Esophagus muscularis mucosa (tissue), 4 donors: Measurements from ENCODE around the gene GPR157. TPM values are rescaled to one million over a fixed set of nuclear protein-coding genes. Genes with fewer than 3 reads are reported as not detected.

Experiments
- DNase-seq: peaks from one replicate; pipeline ENCODE4 v3.0.0-alpha.2; 2017; ENCODE audit errors: extremely low spot score
- H3K27ac ChIP-seq, 4 donors: fragments of 200-600 bp; sonication (generic); replicated peaks in 1 of 4; 1 replicate in 3 of 4; 2 replicates in 1 of 4; pipeline ENCODE4 v1.5.1; 2016 to 2019; ENCODE audit warnings: mild to moderate bottlenecking in 1 of 4
- H3K27me3 ChIP-seq, 4 donors: fragments of 200-600 bp; sonication (generic); one replicate each; pipeline versions ENCODE4 v1.5.1 to v1.6.0; 2016 to 2019
- H3K36me3 ChIP-seq, 4 donors: fragments of 200-600 bp; sonication (generic); one replicate each; pipeline ENCODE4 v1.5.1; 2016 to 2019
- H3K4me1 ChIP-seq, 4 donors: fragments of 200-600 bp; sonication (generic); one replicate each; pipeline ENCODE4 v1.5.1; 2016 to 2019
- H3K4me3 ChIP-seq, 4 donors: fragments of 200-600 bp; sonication (generic); 1 replicate in 2 of 4; 2 replicates in 2 of 4; pipeline ENCODE4 v1.5.1; 2016 to 2019; ENCODE audit warnings: mild to moderate bottlenecking in 4 of 4, moderate library complexity in 1 of 4
- H3K9me3 ChIP-seq, 4 donors: fragments of 200-600 bp; sonication (generic); 1 replicate in 3 of 4; 2 replicates in 1 of 4; pipeline ENCODE4 v1.5.1; 2016 to 2019
- EP300 ChIP-seq: sonication (generic); formaldehyde crosslinking; IDR thresholded peaks from one replicate; pipeline ENCODE4 v1.6.1; 2017; ENCODE audit warnings: antibody characterized with exemption
- POLR2A ChIP-seq: fragments of 450-650 bp; IDR thresholded peaks from one replicate; pipeline ENCODE4 v1.6.1; 2017; ENCODE audit warnings: antibody characterized with exemption, moderate library complexity, mild to moderate bottlenecking, low read depth
- POLR2AphosphoS5 ChIP-seq, 2 donors: sonication (generic); formaldehyde crosslinking; IDR thresholded peaks; one replicate each; pipeline ENCODE4 v1.6.1; 2017; ENCODE audit warnings: antibody characterized with exemption in 2 of 2
- WGBS: methylation state at CpG from one replicate; pipeline ENCODE4 v1.1.5; 2018; 5-methylcytosine and 5-hydroxymethylcytosine counted together
- intact Hi-C: fragments of 100-400 bp; cut with DNase I; formaldehyde crosslinking; loops from one replicate; pipeline ENCODE4 v1.15.1; 2023
- total RNA-seq, 4 donors: library from RNA; depleted of rRNA; stranded (reverse); fragments of >200 nt; gene quantifications; one replicate each; pipeline versions ENCODE4 v1.1.0 to v1.2.1, GENCODE V29; 2016
- TF ChIP-seq, protein P1 (sequence below), 3 experiments: fragments of 200-600 bp in 2 of 3; fragments of 450-650 bp in 1 of 3; sonication (generic) in 2 of 3; IDR thresholded peaks; one replicate each; pipeline ENCODE4 v1.5.1; 2017 to 2019; ENCODE audit warnings: antibody characterized with exemption in 3 of 3, mild to moderate bottlenecking in 2 of 3, moderate library complexity in 1 of 3

The GPR157 gene
- total RNA-seq, 4 donors from 2014 or later: 2.5 to 8.4 (median 3.8) TPM

GRCh38 chr1:9085306-9085940 lies 43.5 kb downstream of the GPR157 start:
- Histone ChIP-seq H3K4me1 (peaks cover 14 to 24% (median 23%) of the 10 kb centered on the region in 4 donors), H3K27ac (peak overlapping the region; percentile 60 to 73 (median 67)), H3K27me3 (no peaks in the 10 kb centered on the region), H3K9me3 (no peaks in the 10 kb centered on the region), H3K36me3 (no peaks in the 10 kb centered on the region), H3K4me3 (no peak overlapping the region)
- no peak for TF ChIP-seq POLR2A
- no peak for TF ChIP-seq EP300
- TF ChIP-seq POLR2AphosphoS5 (IDR thresholded peaks at IDR 0.05): no peak
- TF ChIP-seq, protein P1, sequence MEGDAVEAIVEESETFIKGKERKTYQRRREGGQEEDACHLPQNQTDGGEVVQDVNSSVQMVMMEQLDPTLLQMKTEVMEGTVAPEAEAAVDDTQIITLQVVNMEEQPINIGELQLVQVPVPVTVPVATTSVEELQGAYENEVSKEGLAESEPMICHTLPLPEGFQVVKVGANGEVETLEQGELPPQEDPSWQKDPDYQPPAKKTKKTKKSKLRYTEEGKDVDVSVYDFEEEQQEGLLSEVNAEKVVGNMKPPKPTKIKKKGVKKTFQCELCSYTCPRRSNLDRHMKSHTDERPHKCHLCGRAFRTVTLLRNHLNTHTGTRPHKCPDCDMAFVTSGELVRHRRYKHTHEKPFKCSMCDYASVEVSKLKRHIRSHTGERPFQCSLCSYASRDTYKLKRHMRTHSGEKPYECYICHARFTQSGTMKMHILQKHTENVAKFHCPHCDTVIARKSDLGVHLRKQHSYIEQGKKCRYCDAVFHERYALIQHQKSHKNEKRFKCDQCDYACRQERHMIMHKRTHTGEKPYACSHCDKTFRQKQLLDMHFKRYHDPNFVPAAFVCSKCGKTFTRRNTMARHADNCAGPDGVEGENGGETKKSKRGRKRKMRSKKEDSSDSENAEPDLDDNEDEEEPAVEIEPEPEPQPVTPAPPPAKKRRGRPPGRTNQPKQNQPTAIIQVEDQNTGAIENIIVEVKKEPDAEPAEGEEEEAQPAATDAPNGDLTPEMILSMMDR (IDR thresholded peaks at IDR 0.05): no peak
- intact Hi-C loops: no loop called here
- 58% methylated on average over 6 of the region's 7 CpGs for WGBS
- DNase-seq: no peak

DNA sequence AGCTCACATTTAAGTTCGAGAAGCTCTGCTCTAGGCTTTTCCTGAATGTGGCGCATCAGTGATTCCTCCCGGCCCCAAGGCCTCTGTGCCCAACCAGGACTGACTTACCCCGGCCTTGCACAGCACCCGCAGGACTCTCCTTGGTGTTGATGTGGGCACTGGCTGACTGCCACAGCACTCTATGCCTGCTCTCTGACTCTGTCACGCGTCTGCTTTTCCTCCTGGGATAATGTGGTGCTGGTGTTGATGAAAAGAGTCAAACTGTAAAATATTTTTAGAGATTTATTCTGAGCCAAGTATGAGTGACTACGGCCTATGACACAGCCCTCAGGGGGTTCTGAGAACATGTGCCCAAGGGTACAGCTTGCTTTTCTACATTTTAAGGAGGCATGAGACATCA lies 44.0 kb downstream of the GPR157 start:
- Histone ChIP-seq H3K27ac (peak overlapping the region; percentile 60 to 73 (median 67)), H3K9me3 (no peaks in the 10 kb centered on the region), H3K4me3 (no peak overlapping the region), H3K4me1 (peaks cover 14 to 24% (median 23%) of the 10 kb centered on the region in 4 donors), H3K27me3 (no peaks in the 10 kb centered on the region), H3K36me3 (no peaks in the 10 kb centered on the region)
- TF ChIP-seq POLR2A: no peak
- peak in 1 of 2 donors; percentile 55 for TF ChIP-seq POLR2AphosphoS5 (IDR thresholded peaks at IDR 0.05)
- intact Hi-C loops: no loop called here
- 48% methylated on average over 8 of the region's 8 CpGs for WGBS
- DNase-seq: no peak

DNA sequence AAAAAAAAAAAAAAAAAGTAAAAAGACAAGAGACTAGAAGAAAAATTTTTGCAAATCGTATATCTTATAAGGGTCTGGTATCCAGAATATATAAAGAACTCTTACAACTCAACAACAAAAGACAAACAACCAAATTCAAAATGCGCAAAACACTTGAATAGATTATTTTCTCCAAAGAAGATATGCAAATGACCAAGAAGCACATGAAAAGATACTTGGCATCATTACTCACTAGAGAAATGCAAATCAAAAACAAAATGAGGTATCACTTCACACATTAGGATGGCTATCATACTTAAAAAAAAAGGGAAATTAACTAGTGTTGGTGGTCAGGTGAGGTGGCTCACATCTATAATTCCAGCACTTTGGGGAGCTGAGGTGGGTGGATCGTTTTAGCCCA lies 47.4 kb downstream of the GPR157 start:
- Histone ChIP-seq H3K4me1 (peaks cover 14 to 34% (median 25%) of the 10 kb centered on the region in 4 donors), H3K4me3 (no peak overlapping the region), H3K9me3 (no peaks in the 10 kb centered on the region), H3K27me3 (no peaks in the 10 kb centered on the region), H3K27ac (no peak overlapping the region), H3K36me3 (no peaks in the 10 kb centered on the region)
- WGBS: 92% methylated on average over 3 of the region's 3 CpGs
- intact Hi-C loops: no loop called here
- DNase-seq: no peak
- TF ChIP-seq, protein P1 (IDR thresholded peaks at IDR 0.05): no peak
- no peak for TF ChIP-seq EP300
- no peak for TF ChIP-seq POLR2AphosphoS5 (IDR thresholded peaks at IDR 0.05)
- no peak for TF ChIP-seq POLR2A

DNA sequence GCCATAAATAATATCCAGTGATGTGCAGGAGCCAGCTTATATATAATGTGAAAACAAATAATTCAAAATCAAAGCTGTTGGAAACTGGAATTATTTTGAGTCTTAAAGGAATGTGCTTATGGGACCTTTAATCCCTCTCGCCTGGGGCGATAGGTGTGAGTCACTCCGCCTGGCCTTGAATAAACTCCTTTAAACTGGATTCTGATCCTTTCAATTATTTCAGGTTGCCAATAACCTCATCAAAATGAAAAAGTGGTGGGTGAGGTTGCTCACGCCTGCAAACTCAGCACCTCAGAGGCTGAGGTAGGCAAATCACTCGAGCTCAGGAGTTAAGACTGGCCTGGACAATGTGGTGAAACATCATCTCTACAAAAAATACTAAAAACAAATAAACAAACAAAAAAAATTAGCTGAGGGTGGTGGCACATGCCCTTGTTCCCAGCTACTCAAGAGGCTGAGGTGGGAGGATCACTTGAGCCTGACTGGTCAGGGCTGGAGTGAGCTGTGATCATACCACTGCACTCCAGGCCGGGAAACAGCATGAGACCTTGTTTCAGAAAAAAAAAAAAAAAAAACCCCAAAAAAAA lies 48.1 kb downstream of the GPR157 start:
- Histone ChIP-seq H3K4me3 (no peak overlapping the region), H3K4me1 (peaks cover 13 to 30% (median 20%) of the 10 kb centered on the region in 4 donors), H3K9me3 (no peaks in the 10 kb centered on the region), H3K27me3 (no peaks in the 10 kb centered on the region), H3K27ac (no peak overlapping the region), H3K36me3 (no peaks in the 10 kb centered on the region)
- WGBS: 82% methylated on average over 6 of the region's 6 CpGs
- DNase-seq: no peak
- TF ChIP-seq EP300: no peak
- TF ChIP-seq, protein P1 (IDR thresholded peaks at IDR 0.05): no peak
- no peak for TF ChIP-seq POLR2A
- no peak for TF ChIP-seq POLR2AphosphoS5 (IDR thresholded peaks at IDR 0.05)
- intact Hi-C loops: no loop called here

GRCh38 chr1:9079988-9080704 lies 48.8 kb downstream of the GPR157 start:
- Histone ChIP-seq H3K36me3 (no peaks in the 10 kb centered on the region), H3K27me3 (no peaks in the 10 kb centered on the region), H3K4me1 (peaks cover 7 to 23% (median 14%) of the 10 kb centered on the region in 4 donors), H3K4me3 (no peak overlapping the region), H3K27ac (no peak overlapping the region), H3K9me3 (no peaks in the 10 kb centered on the region)
- TF ChIP-seq POLR2A (no peak), EP300 (no peak), POLR2AphosphoS5 (IDR thresholded peaks at IDR 0.05) (no peak)
- TF ChIP-seq, protein P1 (IDR thresholded peaks at IDR 0.05): no peak
- intact Hi-C loops: no loop called here
- WGBS: 89% methylated on average over 12 of the region's 12 CpGs
- no peak for DNase-seq
